Daoy (cell line): ENCODE measurements around the gene VPS33A. TPM values are rescaled to one million over a fixed set of nuclear protein-coding genes. Genes with fewer than 3 reads are reported as not detected.
"Not testable (repeated sequence)": the region's sequence is repeated elsewhere in the genome, so short reads cannot be mapped to it uniquely, and the experiment has no call there.

ENCODE experiments used
- DNase-seq: peaks from one replicate; pipeline ENCODE4 v3.0.0-alpha.2; 2015; ENCODE audit warnings: low read depth
- total RNA-seq: library from RNA; depleted of rRNA; stranded (reverse); fragments of >200 nt; shearing (Covaris generic); gene quantifications from 2 replicates; pipeline ENCODE4 v1.2.3, GENCODE V29; 2014

VPS33A gene
- total RNA-seq, 1 experiment from 2014 or later, result 36.4 TPM

DNA sequence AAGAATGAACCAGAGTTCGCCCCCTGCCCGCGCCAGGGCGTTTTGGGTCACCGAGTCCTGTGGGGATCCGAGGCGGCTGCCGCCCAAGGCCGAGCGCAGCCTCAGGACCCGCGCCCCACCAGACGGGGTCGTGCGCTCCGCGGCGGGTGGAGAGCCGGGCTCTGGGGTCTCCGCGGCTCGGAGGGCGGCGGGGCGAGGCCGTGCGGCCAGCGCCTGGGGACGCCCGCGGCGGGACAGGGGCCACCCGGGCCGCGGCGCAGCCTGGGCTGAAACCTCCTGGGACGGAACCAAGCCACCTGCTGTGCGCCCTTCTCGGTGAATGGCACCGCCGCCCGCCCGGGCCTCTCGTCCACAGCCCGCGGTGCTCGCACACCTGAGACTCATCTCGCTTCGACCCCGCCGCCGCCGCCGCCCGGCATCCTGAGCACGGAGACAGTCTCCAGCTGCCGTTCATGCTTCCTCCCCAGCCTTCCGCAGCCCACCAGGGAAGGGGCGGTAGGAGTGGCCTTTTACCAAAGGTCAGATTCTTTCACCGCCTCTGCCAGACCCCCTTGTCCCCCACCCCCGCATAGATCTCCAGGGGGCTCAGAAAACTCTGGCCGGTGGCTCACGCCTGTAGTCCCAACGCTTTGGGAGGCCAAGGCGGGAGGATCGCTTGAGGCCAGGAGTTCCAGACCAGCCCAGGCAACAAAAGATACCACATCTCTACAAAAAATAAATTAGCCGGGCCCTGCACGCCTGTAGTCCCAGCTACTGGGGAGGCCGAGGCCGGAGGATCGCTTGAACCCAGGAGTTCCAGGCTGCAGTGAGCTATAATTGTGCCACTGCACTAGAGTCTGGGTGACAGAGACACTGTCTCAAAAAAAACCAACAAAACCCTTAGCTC lies 61.9 kb downstream of the VPS33A start:
- DNase-seq, result peak; percentile 31

DNA sequence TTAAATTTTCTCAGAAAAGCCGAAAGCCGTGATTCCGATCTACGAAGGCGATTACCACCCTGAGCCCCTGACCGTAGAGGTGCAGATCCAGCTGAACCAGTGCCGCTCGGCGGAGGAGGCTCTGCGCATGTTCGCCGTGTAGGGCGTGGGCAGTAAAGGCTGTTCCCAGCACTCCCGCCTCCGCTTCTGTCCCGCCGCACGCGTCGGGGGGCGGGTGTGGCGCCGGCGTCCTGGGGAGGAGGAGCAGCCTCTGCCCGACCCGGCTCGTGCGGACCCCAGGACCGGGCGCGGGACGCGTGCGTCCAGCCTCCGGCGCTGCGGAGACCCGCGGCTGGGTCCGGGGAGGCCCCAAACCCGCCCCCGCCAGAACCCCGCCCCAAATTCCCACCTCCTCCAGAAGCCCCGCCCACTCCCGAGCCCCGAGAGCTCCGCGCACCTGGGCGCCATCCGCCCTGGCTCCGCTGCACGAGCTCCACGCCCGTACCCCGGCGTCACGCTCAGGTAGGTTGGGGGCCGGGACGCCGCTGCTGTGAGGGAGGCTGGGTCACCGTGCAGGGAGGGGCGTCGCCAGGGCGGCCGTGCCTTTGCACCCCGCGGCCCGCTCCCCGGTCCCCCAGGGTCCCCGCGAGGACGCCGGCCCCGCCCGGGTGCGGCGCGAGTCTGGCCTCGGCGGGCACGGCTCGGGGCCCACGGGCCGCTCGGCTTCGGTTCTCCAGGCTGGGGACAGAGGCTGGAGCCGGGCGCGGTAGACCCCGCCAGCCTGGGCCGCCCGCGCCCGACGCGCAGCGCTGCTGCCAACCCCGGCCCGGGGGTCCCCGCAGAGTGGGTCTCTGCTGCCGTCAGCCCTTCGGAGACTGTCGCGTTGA lies 62.8 kb downstream of the VPS33A start, which contains the start of gene B3GNT4:
Gene B3GNT4, plus strand, starts transcription at position 409 of the 866 bp plus-strand sequence. CDS start 910 bp downstream, outside the sequence.
- DNase-seq, result peak; percentile 76

DNA sequence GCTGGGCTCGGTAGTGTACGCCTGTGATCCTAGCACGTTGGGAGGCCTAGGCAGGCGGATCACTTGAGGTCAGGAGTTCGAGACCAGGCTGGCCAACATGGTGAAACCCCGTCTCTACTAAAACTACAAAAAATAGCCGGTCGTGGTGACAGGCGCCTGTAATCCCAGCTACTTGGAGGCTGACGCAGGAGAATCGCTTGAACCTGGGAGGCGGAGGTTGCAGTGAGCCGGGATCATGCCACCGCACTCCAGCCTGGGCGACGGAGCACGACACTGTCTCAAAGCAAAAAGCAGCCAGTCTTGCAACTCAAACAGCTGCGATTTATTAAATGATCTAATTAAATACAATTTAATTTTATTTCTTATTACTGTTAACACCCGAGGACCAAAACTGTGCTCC lies 63.5 kb downstream of the VPS33A start:
- DNase-seq, result not testable (repeated sequence)

DNA sequence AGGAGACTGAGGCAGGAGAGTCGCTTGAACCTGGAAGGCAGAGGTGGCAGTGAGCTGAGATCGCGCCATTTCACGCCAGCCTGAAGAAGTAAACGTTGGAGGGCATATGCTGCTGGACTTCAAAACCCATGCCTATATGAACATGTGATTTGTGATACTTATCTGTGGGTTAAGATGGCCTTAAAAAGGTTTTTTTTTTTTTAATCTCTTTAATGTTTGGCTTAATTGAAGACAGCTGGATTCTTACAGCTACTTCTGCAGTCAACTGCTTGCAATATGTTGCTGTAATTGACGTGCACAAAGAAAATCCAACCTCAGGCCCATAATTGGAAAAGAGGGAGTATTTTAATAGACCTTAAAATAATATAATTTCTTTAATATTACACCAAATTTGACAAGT lies 64.3 kb downstream of the VPS33A start:
- DNase-seq, result no peak

DNA sequence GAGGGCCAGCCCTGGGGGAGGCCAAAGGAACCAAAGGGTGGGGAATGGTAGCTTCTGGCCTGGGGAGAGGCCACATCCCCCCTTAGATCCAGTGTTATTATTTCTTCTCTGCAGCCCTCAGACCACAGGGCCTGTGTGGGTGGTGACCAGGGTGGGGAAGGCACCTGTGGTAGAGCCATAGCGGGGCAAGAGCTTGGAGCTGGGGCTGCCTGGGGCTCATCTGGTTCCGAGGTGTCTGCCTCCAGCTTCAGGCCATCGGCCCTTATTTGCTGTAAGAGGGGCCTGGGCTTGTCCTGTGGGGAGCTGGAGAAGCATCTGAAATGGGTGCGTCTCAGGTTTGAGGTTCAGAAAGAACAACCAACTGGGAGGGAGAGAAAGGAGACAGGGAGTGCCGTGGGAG lies 64.9 kb downstream of the VPS33A start:
- no peak for DNase-seq

DNA sequence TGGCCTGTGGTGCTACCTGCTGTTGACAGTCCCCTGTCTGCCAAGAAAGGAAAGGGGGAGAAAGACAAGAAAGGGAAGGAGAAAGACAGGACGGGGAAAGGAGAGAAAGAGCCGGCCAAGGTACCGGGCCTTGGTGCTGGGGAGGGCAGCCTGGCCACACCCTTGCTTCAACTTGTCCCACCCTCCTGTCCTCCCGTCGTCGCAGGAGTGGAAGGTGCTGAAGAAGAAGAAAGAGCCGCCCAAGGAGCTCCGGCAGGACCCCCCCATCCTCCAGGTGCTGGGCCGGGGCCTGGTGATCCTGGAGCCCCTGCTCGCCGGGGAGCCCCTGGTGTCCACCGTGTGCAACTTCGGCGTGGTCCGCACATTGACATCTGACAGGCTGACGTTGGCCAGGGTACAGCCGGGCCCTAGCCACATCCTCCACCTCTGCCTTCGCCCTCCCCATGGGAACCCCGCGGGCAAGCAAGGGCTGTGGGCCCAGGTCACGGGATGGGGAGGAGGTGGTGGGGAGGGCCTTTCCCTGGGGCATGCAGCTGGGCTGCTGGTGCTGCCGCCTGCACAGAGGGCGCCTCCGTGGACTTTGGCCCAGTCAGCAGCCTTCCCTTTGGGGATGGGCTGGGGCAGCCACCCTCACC lies 65.6 kb downstream of the VPS33A start:
- DNase-seq, result no peak

DNA sequence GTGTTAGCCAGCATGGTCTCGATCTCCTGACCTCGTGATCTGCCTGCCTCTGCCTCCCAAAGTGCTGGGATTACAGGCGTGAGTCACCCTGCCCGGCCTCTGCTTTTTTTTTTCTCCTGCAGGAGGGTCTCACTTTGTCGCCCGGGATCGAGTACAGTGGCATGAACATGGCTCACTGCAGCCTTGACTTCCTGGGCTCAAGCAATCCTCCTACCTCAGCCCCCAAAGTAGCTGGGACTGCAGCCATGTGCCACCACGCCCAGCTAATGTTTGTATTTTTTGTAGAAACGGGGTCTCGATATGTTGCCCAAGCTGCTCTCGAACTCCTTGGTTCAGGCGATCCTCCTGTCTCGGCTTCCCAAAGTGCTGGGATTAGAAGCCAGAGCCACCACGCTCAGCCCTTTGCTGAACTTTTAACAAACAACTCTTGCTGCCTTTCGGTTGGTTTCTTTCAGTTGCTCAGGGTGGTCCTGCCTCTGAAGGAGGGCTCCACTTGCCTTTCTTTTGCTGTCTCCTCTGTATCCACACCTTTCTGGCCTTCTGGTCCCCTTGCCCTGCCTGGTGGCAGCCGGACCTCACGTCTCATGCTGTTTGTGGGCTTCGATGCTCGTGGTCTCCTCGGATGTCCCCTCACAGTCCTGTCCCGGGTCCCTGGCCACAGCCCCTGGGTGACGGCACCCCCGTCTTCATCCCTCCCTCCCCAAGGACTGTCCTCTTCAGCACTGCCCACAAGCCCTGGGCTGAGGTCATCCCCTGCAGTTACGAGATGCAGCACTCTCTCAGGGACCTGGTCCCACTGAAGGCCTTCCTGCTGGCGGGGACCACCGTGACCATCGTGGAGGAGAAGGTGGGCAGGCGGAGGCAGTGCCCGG lies 66.6 kb downstream of the VPS33A start:
- no peak for DNase-seq

DNA sequence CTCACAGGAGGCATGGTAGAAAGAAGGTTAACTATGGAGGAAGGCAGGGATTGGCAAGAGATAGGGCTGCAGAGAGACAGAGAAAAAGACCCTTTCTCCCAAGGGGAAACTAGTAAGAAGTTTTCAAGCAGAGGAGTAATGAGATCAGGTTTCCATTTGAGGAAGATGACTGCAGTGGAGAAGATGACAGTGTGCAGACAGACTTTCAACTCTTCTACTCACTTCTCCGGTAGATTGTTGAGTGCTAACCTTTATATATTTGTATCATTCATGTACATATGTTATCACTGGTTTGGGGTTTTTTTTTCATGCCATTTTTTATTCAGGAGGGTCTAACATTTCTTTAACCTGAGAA lies 68.7 kb downstream of the VPS33A start:
- DNase-seq, result no peak

DNA sequence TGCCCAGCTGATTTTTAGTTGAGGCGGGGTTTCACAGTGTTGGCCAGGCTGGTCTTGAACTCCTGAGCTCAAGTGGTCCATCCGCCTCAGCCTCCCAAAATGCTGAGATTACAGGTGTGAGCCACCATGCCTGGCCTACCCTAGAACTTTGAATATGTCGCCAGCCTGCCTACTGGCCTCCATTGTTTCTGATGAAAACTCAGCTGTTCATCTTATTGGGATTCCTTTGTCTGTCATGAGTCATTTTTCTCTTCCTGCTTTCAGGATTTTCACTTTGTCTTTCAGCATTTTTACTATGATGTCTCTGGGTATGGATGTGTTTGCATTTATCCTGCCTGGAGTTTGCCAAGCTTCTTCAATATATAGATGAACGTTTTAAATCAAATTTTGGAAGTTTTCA lies 70.9 kb downstream of the VPS33A start:
- DNase-seq, result no peak

DNA sequence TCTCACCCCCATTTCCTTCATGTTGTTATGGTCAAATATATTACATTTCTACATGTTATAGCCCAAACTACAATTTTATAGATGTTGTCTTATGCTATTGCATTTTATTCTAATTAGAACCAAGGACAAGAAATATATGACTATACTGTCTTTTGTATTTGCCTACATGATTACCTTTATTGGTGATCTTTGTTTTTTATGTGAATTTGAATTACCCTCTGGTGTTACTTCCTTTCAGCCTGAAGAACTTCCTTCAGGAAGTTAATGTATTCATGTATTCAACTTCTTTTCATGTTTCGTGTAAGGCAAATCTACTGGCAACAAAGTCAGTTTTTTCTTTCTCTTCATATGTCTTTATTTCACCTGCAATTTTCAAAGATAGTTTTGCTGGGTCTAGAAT lies 71.5 kb downstream of the VPS33A start:
- no peak for DNase-seq

DNA sequence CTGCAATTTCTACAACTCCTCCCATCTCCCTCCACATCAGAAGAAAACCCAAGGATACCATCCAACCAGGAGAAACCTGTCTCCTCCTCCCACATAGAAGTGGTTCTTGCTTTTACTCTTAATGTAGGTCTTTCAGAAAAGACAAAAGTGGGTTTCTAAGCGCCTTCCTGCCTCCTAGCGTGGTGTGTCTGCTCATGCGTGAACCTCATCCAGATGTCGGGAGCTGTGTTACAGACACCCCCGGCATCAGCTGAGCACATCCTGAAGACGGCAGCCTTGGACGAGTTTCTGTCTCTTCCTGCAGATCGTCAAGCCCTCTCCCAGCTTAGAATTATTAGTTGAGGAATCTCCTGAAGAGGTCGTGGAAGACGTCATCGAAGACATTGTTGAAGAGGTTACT lies 73.9 kb downstream of the VPS33A start:
- no peak for DNase-seq

DNA sequence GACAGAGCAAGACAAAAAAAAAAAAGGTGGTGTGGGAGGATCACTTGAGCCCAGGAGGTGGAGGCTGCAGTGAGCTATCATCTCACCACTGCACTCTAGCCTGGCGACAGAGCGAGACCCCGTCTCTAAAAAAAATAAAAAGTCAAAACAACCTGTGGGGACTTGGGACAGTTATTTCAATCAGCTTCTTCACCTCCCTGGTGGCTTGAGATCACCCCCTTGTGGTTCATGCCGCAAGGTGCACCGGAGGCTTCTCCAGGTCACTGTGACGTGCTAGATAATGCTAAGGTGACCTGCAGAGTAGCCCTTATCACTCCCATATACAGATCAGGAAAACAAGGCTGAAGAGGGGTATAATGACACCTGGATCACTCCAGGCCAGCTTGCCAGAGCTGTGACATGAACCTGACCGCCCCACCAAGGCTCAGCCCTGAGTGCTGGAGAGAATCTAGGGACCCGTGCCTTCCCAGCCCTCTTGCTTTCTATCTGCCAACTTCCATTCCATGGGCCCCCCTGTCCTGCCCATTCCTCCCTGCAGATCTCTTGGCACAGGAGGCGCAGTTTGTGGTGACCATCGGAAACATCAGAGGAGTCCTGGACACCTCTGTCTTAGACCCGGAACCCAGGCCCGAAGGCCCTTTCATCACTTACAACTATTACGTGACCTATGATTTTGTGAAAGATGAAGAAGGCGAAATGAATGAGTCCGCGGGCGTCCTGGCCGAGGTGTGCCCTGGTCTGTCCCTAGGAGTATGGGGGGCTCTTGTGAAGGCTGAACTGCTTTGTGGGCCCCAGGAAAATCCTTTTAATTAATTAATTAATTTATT lies 75.2 kb downstream of the VPS33A start:
- peak; percentile 66 for DNase-seq

DNA sequence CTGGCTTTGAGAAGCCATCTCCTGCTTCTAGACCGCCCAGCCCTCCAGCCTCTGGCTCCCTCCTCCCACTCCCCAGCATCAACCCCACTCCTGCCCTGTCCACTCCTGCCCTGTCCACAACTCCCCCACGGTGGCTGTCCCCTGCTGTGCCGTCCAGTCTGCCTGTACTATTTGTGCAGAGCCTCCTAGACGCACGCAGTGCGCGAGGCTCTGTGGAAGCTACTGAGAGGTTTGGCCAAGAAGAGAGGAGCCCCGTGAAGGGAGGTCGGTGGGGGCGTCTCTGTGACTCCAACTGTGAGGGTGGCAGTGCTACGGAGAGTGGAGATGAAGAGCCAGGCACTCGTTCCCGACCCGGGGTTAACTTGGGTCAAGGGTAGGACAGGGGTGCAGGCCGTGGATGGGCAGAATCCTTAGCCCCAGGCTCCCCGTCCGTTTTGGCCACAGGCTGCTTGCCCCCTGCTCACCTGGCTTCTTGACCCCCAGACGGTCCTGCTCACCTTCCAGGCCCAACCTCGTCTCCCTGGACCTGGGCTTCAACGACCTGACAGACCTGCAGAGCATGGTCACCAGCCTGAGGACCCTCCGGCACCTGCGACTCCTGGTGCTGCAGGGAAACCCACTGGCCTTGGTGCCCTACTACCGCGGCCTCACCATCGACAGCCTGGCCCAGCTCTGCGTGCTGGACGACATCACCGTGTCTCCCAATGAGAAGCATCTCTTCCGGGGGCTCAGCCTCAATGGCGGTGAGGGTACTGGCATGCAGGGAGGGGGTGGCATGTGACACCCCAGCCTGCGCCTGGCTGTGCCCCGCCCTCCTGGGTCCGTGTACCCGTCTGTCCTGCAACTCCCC lies 76.4 kb downstream of the VPS33A start:
- no peak for DNase-seq

DNA sequence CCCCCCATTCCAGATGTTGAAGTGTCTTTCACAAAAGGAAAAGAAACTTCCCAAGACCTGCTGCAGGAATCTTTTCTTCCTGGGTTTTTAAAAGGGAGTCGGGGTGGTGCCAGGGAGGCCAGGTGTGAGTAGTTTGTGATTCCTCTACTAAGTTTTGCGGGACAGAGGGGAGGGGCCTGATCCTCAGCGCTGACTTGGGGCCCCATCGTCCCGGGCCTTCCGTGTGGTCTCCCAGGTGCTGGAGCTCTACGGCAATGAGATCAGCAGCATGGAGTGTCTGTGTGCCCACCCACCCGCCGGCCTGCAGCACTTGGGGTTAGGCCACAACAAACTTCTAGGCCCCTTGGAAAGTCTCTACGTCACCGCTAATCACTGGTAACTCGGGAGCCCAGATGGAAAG lies 78.8 kb downstream of the VPS33A start:
- no peak for DNase-seq

DNA sequence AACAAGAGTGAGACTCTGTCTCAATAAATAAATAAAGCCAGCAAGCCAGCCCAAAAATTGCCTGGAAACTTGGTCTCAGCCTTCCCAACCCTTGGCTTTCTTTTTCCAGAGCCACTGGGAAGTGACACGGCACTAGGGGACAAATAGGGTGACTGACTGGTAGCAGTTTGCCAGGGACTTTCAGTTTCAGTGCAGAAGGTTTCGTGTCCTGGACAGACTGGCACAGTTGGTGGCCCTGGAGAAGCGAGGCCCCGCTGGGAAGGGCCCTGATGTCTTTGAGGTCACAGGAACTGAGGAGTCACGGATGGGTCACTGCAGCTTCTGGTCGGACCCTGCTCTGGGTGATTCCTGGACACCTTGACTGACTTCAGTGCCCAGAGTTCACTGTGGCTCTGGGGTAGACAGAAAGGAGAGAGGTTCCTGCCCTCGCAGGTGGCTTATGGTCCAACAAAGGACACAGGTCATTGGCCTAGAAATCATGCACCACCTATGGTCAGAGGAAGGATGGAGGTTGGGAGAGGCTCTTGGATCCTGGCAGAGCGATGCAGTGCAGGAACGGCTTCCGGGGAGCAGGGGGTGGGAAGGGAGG lies 80.7 kb downstream of the VPS33A start:
- DNase-seq, result no peak

DNA sequence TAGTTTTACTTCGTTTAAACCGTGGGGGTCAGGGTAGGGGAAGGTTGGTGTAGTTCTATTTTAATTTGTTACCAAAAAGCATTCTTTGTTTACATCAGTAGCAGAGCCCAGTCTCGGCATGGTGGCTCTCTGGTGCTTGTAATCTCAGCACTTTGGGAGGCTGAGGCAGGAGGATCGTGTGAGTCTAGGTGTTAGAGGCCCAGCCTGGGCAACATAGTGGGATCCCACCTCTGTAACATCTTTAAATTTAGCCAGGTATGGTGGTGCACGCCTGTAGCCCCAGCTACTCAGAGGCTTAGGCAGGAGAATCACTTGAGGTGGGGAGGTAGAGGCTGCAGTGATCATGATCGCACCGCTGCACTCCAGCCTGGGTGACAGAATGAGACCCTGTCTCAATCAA lies 81.2 kb downstream of the VPS33A start:
- no peak for DNase-seq

DNA sequence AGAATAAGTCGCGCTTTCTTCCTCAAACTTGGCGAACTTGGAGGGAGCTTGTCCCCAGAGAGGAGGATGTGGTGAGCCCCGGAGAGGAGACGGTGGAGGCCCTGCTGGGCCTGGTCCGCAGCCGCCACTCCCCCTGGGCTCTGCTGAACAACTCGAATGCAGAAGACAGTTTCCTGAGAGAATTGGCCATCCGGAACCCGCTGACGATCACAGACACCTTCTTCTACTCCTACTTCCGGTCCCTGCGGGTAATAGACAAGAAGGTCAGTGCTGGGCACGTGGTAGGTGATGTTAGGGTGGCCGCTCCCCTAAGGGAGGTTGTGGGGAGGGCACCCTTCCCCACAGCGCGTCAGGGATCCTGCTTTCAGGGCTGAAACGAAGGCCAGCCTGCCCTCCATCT lies 81.8 kb downstream of the VPS33A start:
- DNase-seq, result no peak

DNA sequence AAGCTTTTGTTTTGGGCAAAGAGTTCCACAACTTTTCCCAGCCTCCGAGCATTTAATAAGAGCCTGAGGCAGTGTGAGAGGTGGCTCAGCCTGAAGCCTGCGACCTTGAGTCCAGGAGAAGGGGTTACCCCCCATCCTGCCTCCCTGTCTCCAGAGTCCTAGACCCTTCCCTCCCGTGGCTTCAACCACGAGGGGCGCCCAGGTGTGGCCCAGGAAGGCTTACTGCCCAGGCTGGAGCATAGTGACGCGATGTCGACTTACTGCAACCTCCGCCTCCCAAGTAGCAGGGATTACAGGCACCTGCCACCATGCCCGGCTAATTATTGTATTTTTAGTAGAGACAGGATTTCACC lies 82.7 kb downstream of the VPS33A start:
- no peak for DNase-seq

DNA sequence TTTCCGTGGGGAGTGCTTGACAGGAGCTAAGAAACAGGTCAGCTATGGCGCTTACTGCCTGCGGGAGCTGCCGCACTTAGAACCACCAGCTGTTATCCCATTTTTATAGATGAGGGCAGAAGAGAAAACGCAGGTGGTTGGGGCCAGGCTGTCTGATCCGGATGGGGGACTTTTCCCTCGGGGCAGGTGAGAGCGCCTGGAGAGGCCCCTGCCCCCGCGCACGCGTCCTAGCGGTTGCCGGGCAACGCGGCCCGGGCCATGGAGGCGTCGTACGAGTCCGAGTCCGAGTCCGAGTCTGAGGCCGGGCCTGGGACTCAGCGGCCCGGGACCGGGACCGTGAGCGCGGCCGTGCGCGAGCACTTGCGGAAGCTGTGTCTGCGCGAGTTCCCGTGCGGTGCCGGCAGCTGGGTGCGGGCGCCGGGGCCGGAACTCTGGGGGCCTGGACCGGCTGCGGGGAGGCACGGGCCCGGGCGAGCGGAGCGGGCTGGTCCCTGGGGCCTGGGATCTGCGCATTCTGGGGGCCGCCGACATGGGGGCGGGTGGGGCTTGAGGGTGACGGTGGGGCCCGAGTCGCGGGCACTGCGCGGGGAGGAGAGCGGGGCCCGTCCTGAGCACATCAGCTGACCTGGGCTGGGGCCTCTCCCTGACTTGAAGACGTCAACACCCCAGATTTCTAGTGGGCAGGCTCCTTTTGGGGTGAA lies 83.3 kb downstream of the VPS33A start, which contains the start of gene LRRC43:
Gene LRRC43, plus strand, starts transcription at position 237 of the 701 bp plus-strand sequence. Its CDS starts 22 bp downstream, at position 259.
- DNase-seq, result peak; percentile 28
